Measurements from ENCODE around the gene NFU1.
A peak's percentile ranks its signal among the peaks of the same experiment; 100 is the strongest.

DNA sequence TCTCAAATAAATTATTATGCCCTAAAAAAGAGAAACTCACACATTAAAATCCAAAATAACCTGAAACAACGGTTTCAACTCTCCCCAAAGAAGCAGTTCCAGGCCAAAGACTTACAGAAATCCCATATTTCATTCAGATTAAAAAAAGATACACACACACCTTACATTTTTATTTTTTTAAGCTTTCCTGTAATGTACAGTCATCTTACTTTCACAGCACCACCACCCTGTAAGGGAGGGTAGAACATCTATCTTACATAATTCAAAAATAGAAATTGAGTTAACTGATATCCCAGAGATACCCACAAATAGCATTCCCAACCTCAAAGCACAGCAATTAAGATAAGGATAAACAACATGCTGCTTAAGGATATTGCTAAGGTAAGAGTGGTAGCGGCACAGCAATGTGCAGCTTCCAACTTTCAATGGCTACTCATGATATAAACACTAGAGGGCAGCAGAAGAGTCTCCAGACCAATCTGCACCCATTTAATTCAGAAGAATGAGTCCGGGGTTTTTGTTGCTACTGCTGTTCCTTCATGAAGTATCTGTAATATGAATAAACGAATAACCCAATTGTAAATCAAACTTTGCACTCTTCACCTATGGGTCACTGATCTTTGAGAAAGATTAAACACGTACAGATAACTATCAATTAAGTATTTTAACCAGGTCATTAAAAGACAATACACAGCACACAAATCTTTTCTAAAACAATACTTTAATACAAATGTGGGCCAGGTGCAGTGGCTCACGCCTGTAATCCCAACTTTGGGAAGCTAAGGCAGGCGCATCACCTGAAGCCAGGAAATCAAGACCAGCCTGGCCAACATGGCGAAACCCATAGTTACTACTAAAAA, 61.5 kb downstream of the NFU1 start:
- TF ChIP-seq, protein P1, sequence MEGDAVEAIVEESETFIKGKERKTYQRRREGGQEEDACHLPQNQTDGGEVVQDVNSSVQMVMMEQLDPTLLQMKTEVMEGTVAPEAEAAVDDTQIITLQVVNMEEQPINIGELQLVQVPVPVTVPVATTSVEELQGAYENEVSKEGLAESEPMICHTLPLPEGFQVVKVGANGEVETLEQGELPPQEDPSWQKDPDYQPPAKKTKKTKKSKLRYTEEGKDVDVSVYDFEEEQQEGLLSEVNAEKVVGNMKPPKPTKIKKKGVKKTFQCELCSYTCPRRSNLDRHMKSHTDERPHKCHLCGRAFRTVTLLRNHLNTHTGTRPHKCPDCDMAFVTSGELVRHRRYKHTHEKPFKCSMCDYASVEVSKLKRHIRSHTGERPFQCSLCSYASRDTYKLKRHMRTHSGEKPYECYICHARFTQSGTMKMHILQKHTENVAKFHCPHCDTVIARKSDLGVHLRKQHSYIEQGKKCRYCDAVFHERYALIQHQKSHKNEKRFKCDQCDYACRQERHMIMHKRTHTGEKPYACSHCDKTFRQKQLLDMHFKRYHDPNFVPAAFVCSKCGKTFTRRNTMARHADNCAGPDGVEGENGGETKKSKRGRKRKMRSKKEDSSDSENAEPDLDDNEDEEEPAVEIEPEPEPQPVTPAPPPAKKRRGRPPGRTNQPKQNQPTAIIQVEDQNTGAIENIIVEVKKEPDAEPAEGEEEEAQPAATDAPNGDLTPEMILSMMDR (IDR thresholded peaks at IDR 0.05), result peak; percentile 44 to 57 (median 49)
- TF ChIP-seq EP300 (IDR thresholded peaks at IDR 0.05), result no peak
- TF ChIP-seq POLR2A (IDR thresholded peaks at IDR 0.05; ENCODE audit: low read depth), result no peak
- no peak for TF ChIP-seq POLR2AphosphoS5 (IDR thresholded peaks at IDR 0.05)
